ENCODE measurements around the gene NUP93.

Gene NUP93

DNA sequence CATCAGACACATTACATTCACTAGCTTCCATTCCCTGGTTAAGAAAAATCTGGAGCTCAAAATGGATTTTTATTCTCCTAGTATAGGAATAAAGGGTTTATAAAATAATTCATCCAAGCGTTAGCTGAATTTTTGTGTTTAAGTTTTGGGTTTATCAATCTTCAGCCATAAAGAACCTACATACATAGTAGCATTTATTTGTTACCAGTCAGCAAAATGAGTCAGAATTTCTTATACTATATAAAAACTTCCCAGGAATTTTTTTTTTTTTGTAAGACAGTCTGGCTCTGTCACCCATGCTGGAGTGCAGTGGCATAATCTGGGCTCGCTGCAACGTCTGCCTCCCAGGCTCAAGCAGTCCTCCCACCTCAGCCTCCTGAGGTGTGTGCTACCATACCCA lies 94.9 kb downstream of the NUP93 start:
- FAIRE-seq, result no peak

DNA sequence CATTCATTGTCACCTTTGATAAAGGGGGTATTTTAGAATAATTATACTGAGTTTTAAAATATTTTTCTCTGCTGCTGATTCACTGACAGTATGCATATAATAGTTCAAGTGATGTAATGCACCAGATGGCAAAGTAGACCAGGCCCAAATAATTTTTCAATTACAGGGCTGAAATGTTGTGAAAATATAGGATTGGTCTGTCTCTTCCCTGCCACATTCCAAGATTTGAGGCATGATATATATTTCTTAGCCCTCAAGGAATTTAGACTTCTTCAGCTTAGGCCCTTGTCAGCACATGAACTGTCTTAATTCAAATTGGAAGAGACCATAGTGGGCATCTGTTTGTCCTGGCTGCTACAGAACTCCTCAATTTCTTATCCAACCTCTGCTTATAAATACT lies 95.9 kb downstream of the NUP93 start:
- FAIRE-seq, result no peak

DNA sequence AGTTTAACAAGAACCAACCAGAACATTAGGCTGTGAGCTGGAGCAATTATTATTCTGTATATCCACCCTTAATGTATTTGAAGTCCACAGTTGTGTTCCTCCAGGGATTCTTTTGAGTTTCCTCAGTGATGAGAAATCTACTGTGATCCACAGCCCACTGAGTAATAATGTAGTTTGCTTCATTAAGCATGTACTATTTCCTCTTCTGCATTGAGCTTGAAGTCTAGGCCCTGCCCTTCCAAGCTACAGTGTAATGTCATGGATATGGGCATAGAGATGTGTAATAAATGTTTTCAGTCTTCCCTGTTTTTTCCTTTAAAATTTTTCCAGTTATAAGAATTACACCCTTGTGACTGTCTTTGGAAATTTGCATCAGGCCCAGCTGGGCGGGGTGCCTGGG lies 98.7 kb downstream of the NUP93 start:
- FAIRE-seq, result no peak

DNA sequence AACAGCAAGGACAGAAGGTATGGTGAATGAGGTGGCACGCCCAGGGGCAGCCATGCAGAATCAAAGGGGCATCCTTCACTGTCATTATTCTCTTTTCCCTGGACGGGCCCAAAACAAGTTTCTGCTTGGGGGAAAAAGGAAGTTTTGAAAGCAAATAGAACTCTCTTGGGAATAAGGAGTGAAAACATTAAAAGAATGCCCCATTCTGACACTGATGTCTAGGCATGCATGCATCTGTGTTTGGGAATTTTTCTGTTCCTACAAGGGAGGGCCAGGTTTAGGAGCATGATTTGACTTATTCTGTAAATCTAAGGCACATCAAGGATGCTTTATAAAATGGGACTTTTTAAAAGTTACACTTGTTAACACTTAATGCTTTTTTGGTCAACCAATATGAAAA lies 100.7 kb downstream of the NUP93 start:
- no peak for FAIRE-seq

DNA sequence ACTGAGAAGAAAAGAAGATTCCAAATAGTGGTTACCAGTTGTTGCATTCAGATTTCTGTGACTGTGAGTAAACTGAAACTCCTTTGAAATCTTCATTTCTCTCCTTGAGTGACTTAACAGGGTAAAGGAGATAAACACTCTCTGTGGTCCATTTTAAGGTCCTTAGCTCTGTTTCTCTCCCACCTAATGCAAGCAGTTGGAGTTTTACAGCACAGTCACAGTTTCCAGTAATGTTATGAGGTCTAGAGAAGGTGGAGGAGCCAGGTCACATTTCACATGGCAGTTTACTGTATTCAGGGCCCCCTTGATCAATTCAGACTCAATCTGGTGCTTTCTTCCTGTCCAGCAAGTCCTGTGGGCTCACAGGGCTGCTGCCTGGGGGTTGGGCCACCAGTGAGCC lies 102.8 kb downstream of the NUP93 start:
- no peak for FAIRE-seq

DNA sequence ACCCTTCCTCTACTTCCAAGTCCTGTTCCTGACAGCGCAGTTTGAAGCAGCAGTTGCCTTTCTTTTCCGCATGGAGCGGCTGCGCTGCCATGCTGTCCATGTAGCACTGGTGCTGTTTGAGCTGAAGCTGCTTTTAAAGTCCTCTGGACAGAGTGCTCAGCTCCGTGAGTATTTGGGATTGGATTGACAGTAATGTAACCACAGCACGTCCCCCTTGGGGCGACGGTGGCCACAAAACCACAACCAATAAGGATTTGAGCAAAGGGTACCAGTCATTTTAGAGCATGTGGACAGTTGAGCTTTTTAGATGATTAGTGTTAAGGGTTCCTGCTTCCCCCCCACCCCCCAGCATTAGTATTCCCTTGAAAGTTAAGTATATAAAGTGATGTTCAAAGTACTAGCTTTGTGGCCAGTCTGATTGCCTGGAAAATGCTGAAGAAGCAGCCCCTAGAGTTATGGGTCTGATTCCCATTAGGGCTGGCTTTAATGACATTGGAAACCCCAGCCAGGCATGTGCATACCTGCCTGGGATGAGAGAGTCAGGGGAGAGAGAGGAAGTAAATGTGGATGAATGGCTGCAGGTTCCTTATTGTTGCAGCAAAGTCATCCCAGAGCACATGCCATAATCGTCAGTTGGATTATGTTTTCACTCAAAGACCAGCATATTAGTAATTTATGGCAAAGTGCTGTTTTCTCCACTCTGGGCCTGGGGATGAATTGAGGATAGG lies 103.5 kb downstream of the NUP93 start:
- no peak for FAIRE-seq

DNA sequence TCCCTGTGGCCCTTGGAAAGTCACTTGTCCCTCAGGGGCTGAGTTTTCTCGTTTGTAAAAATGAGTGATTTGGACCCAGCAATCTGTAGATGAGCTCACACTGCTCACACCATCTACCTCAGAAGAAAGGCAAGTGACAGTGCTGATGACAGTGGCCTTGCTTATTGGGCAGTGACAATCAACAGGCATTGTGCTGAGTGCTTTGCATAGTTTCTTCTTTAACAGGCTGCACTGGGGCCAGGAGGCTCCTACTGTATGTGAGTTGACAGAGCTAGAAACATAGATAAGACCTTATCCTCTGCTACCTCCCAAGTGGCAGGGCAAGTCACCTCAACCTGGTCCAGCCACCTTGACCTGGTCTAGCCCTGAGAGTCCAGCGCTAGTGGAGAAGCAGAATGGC lies 105.4 kb downstream of the NUP93 start:
- no peak for FAIRE-seq

DNA sequence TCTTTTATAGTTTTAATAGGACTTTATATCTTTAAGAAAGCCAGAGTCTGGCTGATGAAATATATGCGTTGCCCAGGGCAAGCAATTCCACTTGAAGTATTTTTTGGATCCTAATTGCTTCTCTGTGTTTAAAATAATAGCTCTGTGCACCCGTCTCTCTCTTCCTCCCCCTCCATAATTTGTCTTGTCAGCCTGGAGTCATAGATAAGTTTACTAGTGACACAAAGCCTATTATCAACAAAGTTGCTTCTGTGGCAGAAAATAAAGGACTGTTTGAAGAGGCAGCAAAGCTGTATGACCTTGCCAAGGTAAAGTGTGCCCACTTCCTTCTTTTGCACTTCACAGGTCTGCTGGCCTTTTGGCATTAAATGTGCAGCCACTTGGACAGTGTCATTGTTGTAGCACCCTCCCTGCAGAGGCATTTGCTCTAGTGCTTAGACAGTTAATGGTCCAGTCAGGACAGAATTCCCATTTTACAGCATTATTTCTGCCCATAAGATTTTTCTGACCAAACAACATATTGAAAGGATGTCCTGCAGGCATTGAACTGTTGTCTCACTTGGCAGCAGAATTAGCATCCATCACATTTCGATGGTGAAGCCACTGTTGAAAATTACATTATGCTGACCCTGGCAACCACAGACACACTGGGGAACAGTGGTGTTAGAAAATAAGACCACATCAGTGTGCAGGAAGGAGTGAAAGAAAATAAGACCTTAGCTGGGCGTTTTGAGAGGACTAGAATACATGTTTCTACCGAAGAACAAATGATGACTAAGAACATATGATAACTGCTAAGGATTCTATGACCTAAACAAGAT lies 106.7 kb downstream of the NUP93 start:
- FAIRE-seq, result no peak

DNA sequence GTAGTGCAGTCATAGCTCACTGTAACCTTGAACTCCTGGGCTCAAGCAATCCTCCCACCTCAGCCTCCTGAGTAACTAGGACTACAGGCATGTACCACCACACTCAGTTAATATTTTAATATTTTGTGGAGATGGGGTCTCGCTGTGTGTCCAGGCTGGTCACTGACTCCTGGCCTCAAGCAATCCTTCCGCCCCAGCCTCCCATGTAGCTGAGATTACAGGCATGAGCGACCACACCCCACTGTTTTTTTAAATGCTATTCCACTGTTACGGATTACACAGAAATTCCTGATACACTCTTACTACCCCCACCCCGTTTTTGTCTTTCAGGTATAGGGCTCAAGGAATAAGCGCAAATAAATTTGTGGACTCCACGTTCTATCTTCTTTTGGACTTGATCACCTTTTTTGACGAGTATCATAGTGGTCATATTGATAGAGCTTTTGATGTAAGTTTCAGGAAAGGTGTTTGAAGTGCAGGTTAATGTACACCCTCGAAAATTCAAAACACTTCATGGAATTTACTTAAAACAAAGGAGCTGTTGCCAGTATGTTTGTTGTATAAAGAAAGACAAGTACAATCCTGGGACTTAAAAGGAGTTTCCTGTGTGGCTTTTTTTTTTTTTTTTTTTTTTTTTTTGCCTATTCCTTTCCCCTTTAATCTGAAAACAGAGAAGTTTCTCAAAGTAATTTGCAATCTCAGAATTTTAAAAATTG lies 108.9 kb downstream of the NUP93 start:
- FAIRE-seq, result no peak

DNA sequence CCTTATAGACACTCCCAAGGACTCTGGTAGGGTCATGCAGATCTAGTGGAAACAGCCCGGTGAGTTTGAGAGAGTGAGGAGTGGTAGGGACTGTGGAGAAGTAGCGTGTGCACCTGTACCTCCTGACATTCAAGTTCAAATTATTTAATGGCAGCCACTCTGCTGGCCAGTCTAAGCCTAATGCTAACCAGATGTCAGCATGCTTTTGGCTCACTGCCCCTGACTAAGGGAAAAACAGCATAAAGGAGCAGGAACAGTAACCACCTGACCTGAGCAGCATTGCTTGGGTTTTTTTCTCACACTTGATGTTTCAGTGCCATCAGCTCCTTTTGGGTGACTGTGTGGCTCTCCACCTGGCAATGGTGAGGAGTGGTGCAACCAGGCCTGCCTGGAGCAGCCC lies 111.3 kb downstream of the NUP93 start:
- FAIRE-seq, result no peak

DNA sequence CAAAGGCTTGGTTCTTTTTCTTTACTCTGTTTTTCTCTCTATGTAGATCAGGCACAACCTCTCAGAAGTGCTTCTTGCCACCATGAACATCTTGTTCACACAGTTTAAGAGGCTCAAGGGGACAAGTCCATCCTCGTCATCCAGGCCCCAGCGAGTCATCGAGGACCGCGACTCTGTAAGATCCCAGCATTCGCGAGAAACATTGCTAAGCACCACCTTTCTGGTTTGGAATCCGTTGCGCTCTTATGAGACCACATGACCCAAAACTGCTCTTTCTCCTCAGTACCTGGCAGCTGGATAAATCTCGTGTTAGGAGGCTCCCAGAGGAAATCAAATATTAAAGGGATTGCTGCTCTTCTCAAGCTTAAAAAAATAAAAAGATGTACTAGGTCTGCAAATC lies 111.7 kb downstream of the NUP93 start:
- FAIRE-seq, result no peak

DNA sequence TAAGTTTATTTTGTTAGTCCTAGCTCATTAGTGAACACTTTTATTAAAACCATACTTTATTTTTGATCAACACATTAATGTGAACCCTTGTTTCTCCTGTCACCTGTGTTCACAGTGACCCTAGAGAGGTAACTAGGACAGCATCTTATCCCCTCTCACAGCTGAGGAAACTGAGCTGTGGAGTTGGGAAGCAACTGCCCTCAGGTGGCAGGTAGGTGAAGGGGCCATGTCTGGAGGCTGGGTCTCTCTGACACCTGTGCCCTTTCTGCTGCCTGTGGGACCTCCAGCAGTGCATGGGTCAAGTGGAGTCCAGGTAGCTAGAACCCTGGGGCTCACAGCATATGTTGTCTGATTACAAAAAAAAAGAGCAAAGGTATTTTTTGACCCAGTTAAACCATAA lies 112.2 kb downstream of the NUP93 start:
- no peak for FAIRE-seq

DNA sequence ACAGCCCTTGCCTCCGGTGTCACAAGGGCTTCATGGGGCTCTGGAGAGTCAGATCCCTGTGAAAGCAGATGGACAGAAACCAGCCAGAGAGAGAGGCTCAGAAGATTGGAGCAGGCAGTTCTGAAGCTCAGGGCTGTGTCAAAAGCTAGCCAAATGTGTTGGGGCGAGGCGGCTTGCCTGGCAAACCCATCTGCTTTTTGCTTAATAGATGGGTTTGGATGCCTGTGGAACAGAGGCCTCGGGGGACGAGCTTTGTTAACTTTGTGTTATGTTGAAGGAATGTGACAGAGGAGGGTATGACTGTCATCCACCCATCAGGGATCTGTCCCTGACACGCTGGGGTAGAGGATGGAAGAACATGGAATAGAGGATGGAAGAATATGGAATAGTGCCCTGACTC lies 114.1 kb downstream of the NUP93 start:
- FAIRE-seq, result no peak

DNA sequence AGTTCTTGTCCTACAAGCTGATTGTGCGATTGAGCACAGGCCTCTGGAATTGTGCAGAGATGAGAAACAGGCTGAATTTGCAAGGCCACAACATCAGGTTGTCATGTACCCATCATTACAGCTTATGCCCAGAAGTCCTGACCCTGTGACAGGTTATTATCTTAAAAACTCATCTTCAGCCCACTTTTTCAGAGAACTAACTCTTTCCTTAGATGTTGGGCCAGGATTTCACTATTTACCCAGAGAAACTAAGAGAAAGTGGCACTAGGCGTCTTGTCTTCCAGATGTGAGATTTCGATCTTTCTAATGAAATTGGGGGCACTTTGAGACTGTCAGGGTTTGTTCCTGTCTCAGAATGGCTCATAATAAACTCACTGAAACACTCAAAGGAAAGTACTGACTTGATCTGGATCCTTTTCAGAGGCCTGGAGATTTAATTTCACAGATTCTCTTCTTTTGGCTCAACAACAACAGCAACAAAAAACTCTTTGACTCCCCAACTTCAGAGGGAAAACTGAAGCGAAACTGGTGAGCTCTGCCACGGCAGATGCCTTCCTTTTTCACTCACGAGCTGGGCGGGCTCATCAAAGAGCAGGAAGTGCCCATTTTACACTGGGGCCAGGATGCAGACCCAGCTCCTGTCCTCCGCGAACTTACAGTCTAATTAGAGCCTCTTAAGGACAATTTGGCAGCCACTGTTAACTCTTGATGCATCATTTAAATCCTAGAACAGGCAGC lies 117.4 kb downstream of the NUP93 start:
- FAIRE-seq, result no peak

DNA sequence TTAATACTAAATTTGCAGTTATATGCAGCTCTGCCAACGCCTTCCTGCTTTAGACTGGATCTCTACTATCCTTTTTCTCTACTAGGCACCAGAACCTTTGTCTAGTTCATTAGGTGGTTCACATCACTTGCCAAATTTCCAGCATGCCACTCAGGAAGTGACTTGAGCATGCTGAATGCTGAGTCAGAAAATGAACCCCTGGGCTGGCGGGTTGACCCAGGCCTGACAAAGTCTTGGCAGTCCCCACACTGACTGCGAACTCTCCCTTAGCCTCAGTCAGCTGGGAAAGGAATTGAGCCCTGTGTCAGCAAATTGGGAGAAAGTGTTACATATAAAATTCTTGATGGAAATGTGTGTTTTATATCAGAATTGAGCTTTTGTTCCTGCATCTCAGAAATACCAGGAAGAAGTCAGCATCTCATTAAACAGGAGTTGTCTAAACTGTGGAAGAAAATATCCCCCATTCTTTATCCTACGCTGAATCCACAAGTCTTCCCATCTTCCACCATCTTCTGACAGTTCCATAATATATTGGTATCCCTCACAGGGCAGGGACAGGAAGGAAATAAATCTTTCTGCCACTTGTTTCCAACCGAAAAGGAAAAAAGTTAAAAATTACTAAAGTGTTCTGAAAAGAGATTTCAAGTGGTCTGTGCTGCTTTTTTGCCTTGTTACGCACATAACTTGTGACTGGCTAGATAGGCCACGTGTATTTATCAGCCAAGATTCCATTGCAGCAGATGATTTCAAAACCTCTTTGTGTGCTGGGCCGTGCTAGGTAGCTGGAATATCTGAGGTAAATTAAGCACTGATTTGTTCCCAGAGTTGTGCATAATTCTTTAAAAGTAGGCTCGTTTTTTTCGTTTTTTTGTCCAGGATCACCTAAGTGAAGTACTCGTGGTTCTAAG lies 118.4 kb downstream of the NUP93 start:
- no peak for FAIRE-seq

DNA sequence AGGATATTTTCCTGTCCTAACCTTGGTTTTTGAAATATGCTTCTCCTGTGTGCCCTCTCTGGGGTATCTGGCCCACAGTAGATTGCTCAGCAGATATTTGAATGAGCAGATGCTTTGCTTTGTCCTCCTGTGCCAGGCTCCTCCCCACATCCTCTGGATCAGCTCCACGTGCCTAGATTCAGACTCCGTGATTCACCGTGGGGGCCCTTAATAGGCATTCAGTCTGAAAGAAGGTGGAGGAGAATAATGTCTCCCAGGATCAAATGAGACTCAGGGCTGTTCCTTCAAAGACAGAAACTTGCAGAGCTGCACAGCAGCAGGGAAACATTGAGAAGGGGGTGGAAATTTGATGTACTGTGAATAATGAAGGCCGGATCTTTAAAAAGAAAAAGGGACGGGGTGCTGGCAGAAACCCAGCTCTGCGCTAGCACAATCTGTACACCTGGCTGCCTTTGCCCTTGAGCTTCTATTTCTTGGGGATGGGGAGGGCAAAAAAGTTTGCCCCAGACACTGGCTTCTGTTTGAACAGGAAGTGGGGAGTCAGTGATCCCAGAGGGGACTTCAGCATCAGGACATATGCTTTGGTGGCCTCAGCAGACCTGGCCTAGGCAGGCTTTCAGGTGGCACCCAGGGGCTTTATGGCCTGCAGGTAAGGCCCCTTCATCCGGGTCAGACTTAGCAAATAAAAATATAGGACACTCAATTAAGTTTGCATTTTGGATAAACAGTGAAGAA lies 119.2 kb downstream of the NUP93 start:
- no peak for FAIRE-seq

DNA sequence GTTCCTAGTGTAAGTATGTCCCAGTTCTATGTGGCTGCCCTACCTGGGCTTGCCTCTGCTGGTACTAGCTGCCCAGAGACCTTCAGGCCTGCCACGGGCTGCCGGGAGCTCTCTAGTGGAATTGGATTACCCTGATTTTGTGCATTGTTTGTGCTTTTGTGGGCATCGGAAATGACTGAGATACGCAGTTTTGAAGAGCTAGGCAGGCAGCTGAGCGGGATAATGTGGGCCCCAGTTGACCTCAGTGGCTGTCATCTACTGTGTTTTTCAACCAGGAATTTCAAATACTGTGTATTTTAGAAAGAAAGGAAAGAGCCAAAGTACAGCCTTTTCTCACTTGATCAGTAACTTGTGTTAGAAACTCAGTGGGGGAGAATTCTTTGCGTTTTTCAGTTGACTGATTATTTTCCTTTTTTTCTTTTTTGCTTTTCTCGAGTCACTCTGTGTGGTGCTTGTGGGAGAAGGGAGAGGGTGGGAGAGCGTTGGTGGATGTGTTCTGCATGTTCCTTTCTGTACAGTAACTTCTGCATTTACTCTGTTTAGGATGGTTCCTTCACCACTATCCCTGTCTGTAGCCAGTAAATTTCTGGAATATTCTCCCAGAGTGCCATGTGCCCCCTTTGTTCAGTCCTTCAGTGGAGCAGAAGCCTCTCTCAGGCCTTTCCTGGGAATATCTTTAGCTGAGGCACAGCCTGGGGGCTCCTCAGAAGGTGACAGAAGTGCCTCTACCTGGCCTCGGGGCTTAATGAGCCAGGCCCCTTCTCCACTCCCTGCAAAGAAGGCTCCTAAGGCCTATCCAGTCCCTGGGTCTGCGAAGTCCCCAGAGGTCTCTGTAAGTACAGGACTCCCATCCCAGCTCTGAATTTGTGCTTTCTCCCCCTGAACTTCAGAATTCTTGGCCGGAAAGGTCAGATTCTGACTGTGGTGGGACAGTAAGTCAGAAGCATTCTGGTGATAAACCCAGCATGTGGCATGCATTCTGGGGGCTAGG lies 120.1 kb downstream of the NUP93 start:
- FAIRE-seq, result no peak

DNA sequence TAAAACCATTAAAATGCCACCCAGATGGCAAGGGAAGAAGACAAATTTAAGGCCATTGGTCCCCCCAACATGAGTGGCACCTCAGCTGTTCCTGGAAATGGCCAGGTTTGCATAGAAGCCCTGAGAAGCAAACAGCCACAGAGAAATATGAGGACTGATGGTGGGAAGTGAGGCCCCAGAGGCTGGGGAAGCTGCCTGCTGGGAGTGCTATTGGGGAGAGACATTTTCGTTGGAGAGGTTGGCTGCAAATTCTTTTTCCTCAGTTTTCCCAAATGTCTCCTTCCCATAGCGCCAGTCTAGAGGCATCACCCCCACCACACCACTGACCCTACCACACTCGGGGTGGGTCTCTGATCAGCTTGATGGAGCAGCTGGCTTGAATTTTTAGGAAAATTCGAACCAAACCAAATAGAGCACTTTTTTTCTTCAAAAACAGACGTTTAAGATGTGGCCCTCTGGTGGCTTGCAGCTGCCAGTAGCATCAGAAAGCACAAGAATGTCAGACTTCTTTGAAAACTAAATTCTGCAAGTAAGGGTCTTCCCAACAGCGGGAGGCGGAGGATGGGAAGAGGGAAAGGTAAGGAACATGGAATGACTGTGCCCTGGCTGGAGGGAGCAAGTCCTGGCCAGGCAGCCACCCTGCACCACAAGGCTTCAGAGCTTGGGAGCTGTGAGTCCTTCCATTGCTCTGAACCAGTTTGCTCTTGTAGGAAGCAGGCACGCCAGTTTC lies 121.9 kb downstream of the NUP93 start:
- FAIRE-seq, result no peak

DNA sequence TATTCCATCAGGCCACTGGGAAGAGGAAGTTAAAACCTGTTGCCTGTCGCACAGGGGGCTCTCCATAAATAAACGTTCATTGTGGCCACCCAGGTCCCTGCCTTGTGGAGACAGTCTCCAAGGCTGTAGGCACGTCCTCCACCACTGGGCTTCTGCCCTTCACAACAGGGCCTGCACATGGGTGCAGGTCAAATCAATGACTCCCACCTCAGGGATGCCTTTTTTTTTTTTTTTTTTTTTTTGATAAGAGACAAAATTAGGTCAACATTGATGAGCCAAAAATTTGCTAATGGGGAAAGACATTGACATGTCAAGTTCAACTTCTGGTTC lies 122.4 kb downstream of the NUP93 start:
- FAIRE-seq, result no peak

DNA sequence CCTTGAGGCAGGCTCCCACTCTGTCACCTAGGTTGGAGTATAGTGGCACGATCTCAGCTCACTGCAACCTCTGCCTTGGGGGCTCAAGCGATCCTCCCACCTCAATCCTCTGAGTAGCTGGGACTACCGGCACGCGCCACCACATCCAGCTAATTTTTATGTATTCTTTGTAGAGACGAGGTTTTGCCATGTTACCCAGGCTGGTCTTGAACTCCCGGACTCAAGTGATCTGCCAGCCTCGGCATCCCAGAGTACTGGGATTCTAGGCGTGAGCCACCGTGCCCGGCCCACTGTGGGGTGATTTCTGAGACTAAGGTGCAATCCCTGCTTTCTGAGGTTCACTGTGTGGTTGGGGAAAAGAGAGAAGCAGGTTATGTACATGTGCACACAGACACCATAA lies 123.0 kb downstream of the NUP93 start:
- FAIRE-seq, result no peak
